ENCODE measurements around the gene PPIH.
"Not testable (repeated sequence)": the region's sequence is repeated elsewhere in the genome, so short reads cannot be mapped to it uniquely, and the experiment has no call there.

Gene PPIH

GRCh38 chr1:42682739-42683531, 24.7 kb downstream of the PPIH start:
- no peak for DNase-seq (ENCODE audit: low read depth)

GRCh38 chr1:42684139-42684538, 25.9 kb downstream of the PPIH start:
- no peak for DNase-seq (ENCODE audit: low read depth)

- DNase-seq (ENCODE audit: low read depth), result no peak
Observed at GRCh38 chr1:42686418-42686817, 28.2 kb downstream of the PPIH start.

- no peak for DNase-seq (ENCODE audit: low read depth)
Observed at GRCh38 chr1:42689912-42690311, 31.7 kb downstream of the PPIH start.

GRCh38 chr1:42690477-42691156, 32.4 kb downstream of the PPIH start:
- DNase-seq (ENCODE audit: low read depth), result no peak

GRCh38 chr1:42691157-42691498, 32.9 kb downstream of the PPIH start:
- DNase-seq (ENCODE audit: low read depth), result no peak

- DNase-seq (ENCODE audit: low read depth), result no peak
Observed at GRCh38 chr1:42692461-42692860, 34.2 kb downstream of the PPIH start.

GRCh38 chr1:42692911-42693310, 34.7 kb downstream of the PPIH start:
- no peak for DNase-seq (ENCODE audit: low read depth)

GRCh38 chr1:42698081-42698813, 40.0 kb downstream of the PPIH start:
- DNase-seq (ENCODE audit: low read depth), result no peak

- DNase-seq (ENCODE audit: low read depth), result no peak
Observed at GRCh38 chr1:42700006-42700405, 41.8 kb downstream of the PPIH start.

GRCh38 chr1:42703888-42704464, 45.8 kb downstream of the PPIH start:
- DNase-seq (ENCODE audit: low read depth), result no peak

GRCh38 chr1:42712808-42713207, 54.6 kb downstream of the PPIH start:
- not testable (repeated sequence) for DNase-seq (ENCODE audit: low read depth)

- DNase-seq (ENCODE audit: low read depth), result no peak
Observed at GRCh38 chr1:42713293-42713692, 55.1 kb downstream of the PPIH start.

GRCh38 chr1:42714441-42714840, 56.2 kb downstream of the PPIH start:
- not testable (repeated sequence) for DNase-seq (ENCODE audit: low read depth)

GRCh38 chr1:42720868-42721267, 62.6 kb downstream of the PPIH start:
- no peak for DNase-seq (ENCODE audit: low read depth)

GRCh38 chr1:42721926-42722325, 63.7 kb downstream of the PPIH start:
- DNase-seq (ENCODE audit: low read depth), result no peak

- not testable (repeated sequence) for DNase-seq (ENCODE audit: low read depth)
Observed at GRCh38 chr1:42722403-42722802, 64.2 kb downstream of the PPIH start.

GRCh38 chr1:42723511-42723910, 65.3 kb downstream of the PPIH start:
- DNase-seq (ENCODE audit: low read depth), result no peak

- not testable (repeated sequence) for DNase-seq (ENCODE audit: low read depth)
Observed at GRCh38 chr1:42725820-42726219, 67.6 kb downstream of the PPIH start.
